ENCODE measurements around the gene RNF103.
A peak's percentile ranks its signal among the peaks of the same experiment; 100 is the strongest.

Gene RNF103

GRCh38 chr2:86577817-86578456, 45.7 kb downstream of the RNF103 start:
- no peak overlapping the region for H3K27ac ChIP-seq
- TF ChIP-seq CTCF (IDR thresholded peaks at IDR 0.05), result no peak
- H3K4me1 ChIP-seq, result no peaks in the 10 kb centered on the region
- no peak overlapping the region for H3K4me3 ChIP-seq (ENCODE audit: low read depth, low read length)
- H3K9me3 ChIP-seq (ENCODE audit: control insufficient read depth, low read length), result no peaks in the 10 kb centered on the region
- no peak overlapping the region for H3K9ac ChIP-seq
- no peaks in the 10 kb centered on the region for H3K36me3 ChIP-seq (ENCODE audit: control insufficient read depth, insufficient read depth, low read length)
- no peaks in the 10 kb centered on the region for H3K27me3 ChIP-seq (ENCODE audit: control insufficient read depth, insufficient read depth, low read length)
- no peak overlapping the region for H2AFZ ChIP-seq
- no peak overlapping the region for H3K4me2 ChIP-seq (ENCODE audit: low read length)
- no peaks in the 10 kb centered on the region for H3K79me2 ChIP-seq

GRCh38 chr2:86570059-86570458, 53.6 kb downstream of the RNF103 start:
- H3K9ac ChIP-seq, result no peak overlapping the region
- no peaks in the 10 kb centered on the region for H3K79me2 ChIP-seq
- no peak for TF ChIP-seq CTCF (IDR thresholded peaks at IDR 0.05)

GRCh38 chr2:86566821-86567190, 56.9 kb downstream of the RNF103 start:
- Histone ChIP-seq H3K9me3 (ENCODE audit: control insufficient read depth, low read length) (no peaks in the 10 kb centered on the region), H2AFZ (peak overlapping the region; percentile 9), H3K27ac (no peak overlapping the region), H3K4me2 (ENCODE audit: low read length) (no peak overlapping the region), H3K4me1 (peaks cover 2% of the 10 kb centered on the region), H3K27me3 (ENCODE audit: control insufficient read depth, insufficient read depth, low read length) (no peaks in the 10 kb centered on the region), H3K79me2 (peaks cover 11% of the 10 kb centered on the region), H3K4me3 (ENCODE audit: low read depth, low read length) (no peak overlapping the region), H3K9ac (no peak overlapping the region), H3K36me3 (ENCODE audit: control insufficient read depth, insufficient read depth, low read length) (no peaks in the 10 kb centered on the region)
- no peak for TF ChIP-seq CTCF (IDR thresholded peaks at IDR 0.05)

More at GRCh38 chr2:86570059-86570458, 53.6 kb downstream of the RNF103 start:
- Histone ChIP-seq H3K4me3 (ENCODE audit: low read depth, low read length) (no peak overlapping the region), H3K4me2 (ENCODE audit: low read length) (no peak overlapping the region), H3K4me1 (no peaks in the 10 kb centered on the region), H2AFZ (no peak overlapping the region), H3K27me3 (ENCODE audit: control insufficient read depth, insufficient read depth, low read length) (no peaks in the 10 kb centered on the region), H3K36me3 (ENCODE audit: control insufficient read depth, insufficient read depth, low read length) (no peaks in the 10 kb centered on the region), H3K9me3 (ENCODE audit: control insufficient read depth, low read length) (no peaks in the 10 kb centered on the region), H3K27ac (no peak overlapping the region)

- Histone ChIP-seq H2AFZ (peak overlapping the region; percentile 46), H3K4me3 (ENCODE audit: low read depth, low read length) (no peak overlapping the region), H3K9me3 (ENCODE audit: control insufficient read depth, low read length) (no peaks in the 10 kb centered on the region), H3K27ac (no peak overlapping the region), H3K9ac (no peak overlapping the region), H3K79me2 (peaks cover 13% of the 10 kb centered on the region), H3K4me2 (ENCODE audit: low read length) (no peak overlapping the region), H3K27me3 (ENCODE audit: control insufficient read depth, insufficient read depth, low read length) (no peaks in the 10 kb centered on the region), H3K4me1 (peaks cover 2% of the 10 kb centered on the region), H3K36me3 (ENCODE audit: control insufficient read depth, insufficient read depth, low read length) (no peaks in the 10 kb centered on the region)
- TF ChIP-seq CTCF (IDR thresholded peaks at IDR 0.05), result no peak
These were observed 57.4 kb downstream of the RNF103 start for GRCh38 chr2:86566158-86566820.

- peaks cover 2% of the 10 kb centered on the region for H3K4me1 ChIP-seq
- H3K9me3 ChIP-seq (ENCODE audit: control insufficient read depth, low read length), result no peaks in the 10 kb centered on the region
- peak overlapping the region; percentile 75 for H3K4me2 ChIP-seq (ENCODE audit: low read length)
- no peak for TF ChIP-seq CTCF (IDR thresholded peaks at IDR 0.05)
- H3K27ac ChIP-seq, result peak overlapping the region; percentile 100
- H3K27me3 ChIP-seq (ENCODE audit: control insufficient read depth, insufficient read depth, low read length), result no peaks in the 10 kb centered on the region
- peaks cover 24% of the 10 kb centered on the region for H3K79me2 ChIP-seq
- H3K36me3 ChIP-seq (ENCODE audit: control insufficient read depth, insufficient read depth, low read length), result no peaks in the 10 kb centered on the region
- H3K4me3 ChIP-seq (ENCODE audit: low read depth, low read length), result peak overlapping the region; percentile 90
- no peak overlapping the region for H3K9ac ChIP-seq
- H2AFZ ChIP-seq, result peak overlapping the region; percentile 98
These were observed 60.0 kb downstream of the RNF103 start for GRCh38 chr2:86563650-86564061.
